LNCaP clone FGC (cell line): Measurements from ENCODE around the gene FKBP8.

ENCODE experiments used
- DNase-seq: peaks from one replicate; pipeline ENCODE4 v3.0.0-alpha.2; 2011; ENCODE audit warnings: low read depth
- H3K4me3 ChIP-seq: 2 replicates; pipeline ENCODE4 v1.5.1; 2011; ENCODE audit warnings: mild to moderate bottlenecking, low read depth, low read length, control low read depth
- CTCF ChIP-seq: IDR thresholded peaks from 2 replicates; pipeline ENCODE4 v1.5.1; 2012; ENCODE audit warnings: mild to moderate bottlenecking; ENCODE audit not compliant: control insufficient read depth, insufficient read depth; ENCODE audit errors: extremely low read depth

Gene FKBP8

GRCh38 chr19:18520848-18521691 is 22.3 kb downstream of the FKBP8 start:
- peak overlapping the region; percentile 66 for H3K4me3 ChIP-seq
- no peak for TF ChIP-seq CTCF
- DNase-seq = no peak

GRCh38 chr19:18519962-18520847 is 23.2 kb downstream of the FKBP8 start:
- peak; percentile 82 for DNase-seq
- TF ChIP-seq CTCF = peak; percentile 77
- H3K4me3 ChIP-seq = peak overlapping the region; percentile 66

- no peak overlapping the region for H3K4me3 ChIP-seq
- no peak for TF ChIP-seq CTCF
- no peak for DNase-seq
Observed at GRCh38 chr19:18518639-18519038, 24.7 kb downstream of the FKBP8 start.

GRCh38 chr19:18517606-18518005 is 25.8 kb downstream of the FKBP8 start:
- no peak for TF ChIP-seq CTCF
- no peak for DNase-seq
- no peak overlapping the region for H3K4me3 ChIP-seq

GRCh38 chr19:18515959-18516358 is 27.4 kb downstream of the FKBP8 start:
- no peak overlapping the region for H3K4me3 ChIP-seq
- no peak for DNase-seq
- no peak for TF ChIP-seq CTCF

GRCh38 chr19:18514800-18515682 is 28.3 kb downstream of the FKBP8 start:
- no peak for TF ChIP-seq CTCF
- DNase-seq = no peak
- H3K4me3 ChIP-seq = no peak overlapping the region
